Rectal smooth muscle tissue (tissue), 1 donor: ENCODE data around the gene ZNF783.
"Not testable (repeated sequence)": the region's sequence is repeated elsewhere in the genome, so short reads cannot be mapped to it uniquely, and the experiment has no call there.

ENCODE experiments used
- H3K27ac ChIP-seq: one replicate; pipeline ENCODE4 v1.7.0; 2013; ENCODE audit warnings: low read depth, low read length, inconsistent platforms
- H3K27me3 ChIP-seq: one replicate; pipeline ENCODE4 v1.7.0; 2013; ENCODE audit warnings: low read length; ENCODE audit not compliant: control insufficient read depth, insufficient read depth
- H3K36me3 ChIP-seq: one replicate; pipeline ENCODE4 v1.7.0; 2013; ENCODE audit warnings: low read length; ENCODE audit not compliant: control insufficient read depth, insufficient read depth
- H3K4me1 ChIP-seq: one replicate; pipeline ENCODE4 v1.7.0; 2013; ENCODE audit warnings: low read length; ENCODE audit not compliant: control insufficient read depth, insufficient read depth
- H3K4me3 ChIP-seq: one replicate; pipeline ENCODE4 v1.7.0; 2013; ENCODE audit warnings: low read length
- H3K9ac ChIP-seq: one replicate; pipeline ENCODE4 v1.7.0; 2013; ENCODE audit warnings: low read length

ZNF783 gene

DNA sequence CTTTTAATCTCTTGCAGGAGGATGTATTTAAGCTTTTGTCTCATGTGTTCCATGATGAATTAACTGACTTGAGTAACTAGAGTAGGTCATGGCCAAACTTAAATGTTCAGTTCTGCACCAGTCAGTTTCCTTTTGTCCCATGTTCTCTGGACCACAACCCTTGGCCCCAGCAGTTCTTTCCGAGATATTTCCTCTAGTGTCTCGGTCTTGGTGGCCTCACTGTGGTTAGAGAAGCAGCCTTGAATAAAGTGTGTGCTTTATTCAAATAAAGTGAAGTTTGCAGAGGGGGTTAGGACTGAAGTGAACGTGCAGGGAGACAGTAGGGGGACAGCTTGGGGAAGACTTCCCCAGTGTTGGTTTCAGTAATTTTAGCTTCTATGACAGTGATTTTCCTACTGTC is 13.2 kb upstream of the ZNF783 start:
- Histone ChIP-seq H3K4me3 (no peak overlapping the region), H3K27me3 (no peaks in the 10 kb centered on the region), H3K27ac (no peak overlapping the region), H3K9ac (no peak overlapping the region), H3K36me3 (peaks cover 9% of the 10 kb centered on the region), H3K4me1 (no peaks in the 10 kb centered on the region)

- not testable (repeated sequence) for H3K27me3 ChIP-seq, H3K9ac ChIP-seq, H3K4me1 ChIP-seq, H3K4me3 ChIP-seq, H3K27ac ChIP-seq
- peaks cover 18% of the 10 kb centered on the region for H3K36me3 ChIP-seq
Measured at GRCh38 chr7:149250151-149250550, 11.8 kb upstream of the ZNF783 start.

DNA sequence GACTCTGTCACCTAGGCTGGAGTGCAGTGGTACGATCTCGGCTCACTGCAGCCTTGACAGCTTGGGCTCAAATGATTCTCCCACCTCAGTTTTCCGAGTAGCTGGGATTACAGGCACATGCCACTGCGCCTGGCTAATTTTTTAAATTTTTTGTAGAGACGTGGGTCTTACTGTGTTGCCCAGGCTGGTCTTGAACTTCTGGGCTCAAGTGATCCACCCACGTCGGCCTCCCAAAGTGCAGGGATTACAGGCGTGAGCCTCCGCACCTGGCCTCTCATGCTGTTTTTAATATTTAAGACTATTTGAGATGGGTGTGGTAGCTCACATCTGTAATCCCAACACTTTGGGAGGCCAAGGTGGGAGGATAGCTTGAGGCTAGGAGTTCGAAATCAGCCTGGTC is 10.5 kb upstream of the ZNF783 start:
- not testable (repeated sequence) for H3K27ac ChIP-seq, H3K4me1 ChIP-seq, H3K27me3 ChIP-seq, H3K9ac ChIP-seq, H3K4me3 ChIP-seq
- peaks cover 23% of the 10 kb centered on the region for H3K36me3 ChIP-seq

DNA sequence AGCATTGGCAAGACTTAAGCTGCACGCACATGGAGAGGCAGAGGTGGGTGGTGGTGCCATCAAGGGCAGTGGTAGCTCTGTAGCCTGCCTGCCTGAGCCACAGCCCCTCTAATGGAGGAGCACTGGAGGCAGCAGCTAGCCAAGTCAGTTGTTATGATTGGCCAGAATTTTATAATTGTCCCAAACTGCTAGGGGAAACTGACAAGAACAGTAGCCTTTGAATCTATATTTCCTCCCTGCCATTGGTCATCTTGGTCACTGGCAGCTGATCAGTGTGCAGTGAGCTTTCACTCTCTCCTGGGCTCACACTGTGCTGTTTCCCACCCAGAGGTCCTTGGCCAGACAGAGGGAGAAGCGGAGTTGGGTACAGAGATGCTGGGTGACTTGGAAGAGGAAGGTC is 9.6 kb upstream of the ZNF783 start:
- no peaks in the 10 kb centered on the region for H3K27me3 ChIP-seq
- H3K36me3 ChIP-seq, result peaks cover 23% of the 10 kb centered on the region
- no peaks in the 10 kb centered on the region for H3K4me1 ChIP-seq
- no peak overlapping the region for H3K9ac ChIP-seq
- H3K27ac ChIP-seq, result no peak overlapping the region
- H3K4me3 ChIP-seq, result no peak overlapping the region

DNA sequence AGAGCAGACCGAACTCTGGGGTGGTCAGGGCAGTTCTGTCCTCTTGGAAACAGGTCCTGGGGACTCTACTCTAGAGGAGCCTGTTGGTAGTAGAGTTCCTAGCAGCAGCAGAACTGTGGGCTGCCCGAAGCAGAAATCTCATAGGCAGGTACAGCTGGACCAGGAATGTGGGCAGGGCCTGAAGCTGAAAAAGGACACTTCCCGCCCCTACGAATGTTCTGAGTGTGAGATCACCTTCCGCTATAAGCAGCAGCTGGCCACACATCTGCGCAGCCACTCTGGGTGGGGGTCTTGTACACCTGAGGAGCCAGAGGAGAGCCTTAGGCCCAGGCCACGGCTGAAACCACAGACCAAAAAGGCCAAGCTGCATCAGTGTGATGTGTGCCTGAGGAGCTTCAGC is 8.3 kb upstream of the ZNF783 start:
- Histone ChIP-seq H3K9ac (no peak overlapping the region), H3K4me1 (no peaks in the 10 kb centered on the region), H3K36me3 (peaks cover 23% of the 10 kb centered on the region), H3K4me3 (no peak overlapping the region), H3K27me3 (no peaks in the 10 kb centered on the region), H3K27ac (no peak overlapping the region)

GRCh38 chr7:149254181-149254858 is 7.7 kb upstream of the ZNF783 start:
- H3K27me3 ChIP-seq, result no peaks in the 10 kb centered on the region
- peaks cover 23% of the 10 kb centered on the region for H3K36me3 ChIP-seq

DNA sequence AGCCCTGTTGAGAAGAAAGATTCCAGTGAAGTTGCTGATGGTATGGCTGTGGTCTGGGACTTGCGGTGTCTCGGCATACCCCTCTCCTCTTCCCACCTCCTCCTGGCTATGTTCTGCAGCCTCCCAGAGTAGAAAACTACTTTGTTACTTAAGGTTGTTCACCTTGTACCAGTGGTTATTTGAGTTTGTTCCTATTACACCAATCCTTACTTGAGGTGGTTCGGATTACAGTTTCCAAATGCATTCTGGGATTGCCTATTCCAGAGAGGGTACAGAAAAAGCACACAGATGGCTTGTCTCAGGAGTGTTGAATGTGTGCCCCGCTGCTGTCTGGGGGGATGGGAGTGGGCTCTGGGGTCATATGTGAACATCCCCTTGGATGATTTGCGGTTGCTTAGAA is 6.8 kb upstream of the ZNF783 start:
- no peak overlapping the region for H3K9ac ChIP-seq
- H3K4me3 ChIP-seq, result no peak overlapping the region
- no peaks in the 10 kb centered on the region for H3K27me3 ChIP-seq
- H3K4me1 ChIP-seq, result no peaks in the 10 kb centered on the region
- no peak overlapping the region for H3K27ac ChIP-seq
- peaks cover 23% of the 10 kb centered on the region for H3K36me3 ChIP-seq

More at GRCh38 chr7:149254181-149254858, 7.7 kb upstream of the ZNF783 start:
- H3K27ac ChIP-seq, result no peak overlapping the region
- no peak overlapping the region for H3K4me3 ChIP-seq
- no peak overlapping the region for H3K9ac ChIP-seq
- H3K4me1 ChIP-seq, result no peaks in the 10 kb centered on the region

- Histone ChIP-seq H3K27ac (no peak overlapping the region), H3K4me3 (no peak overlapping the region), H3K27me3 (no peaks in the 10 kb centered on the region), H3K9ac (no peak overlapping the region), H3K4me1 (peaks cover 4% of the 10 kb centered on the region), H3K36me3 (peaks cover 23% of the 10 kb centered on the region)
Measured at GRCh38 chr7:149256568-149256967, 5.4 kb upstream of the ZNF783 start.

GRCh38 chr7:149257146-149257545 is 4.8 kb upstream of the ZNF783 start:
- Histone ChIP-seq H3K4me1 (peaks cover 4% of the 10 kb centered on the region), H3K4me3 (no peak overlapping the region), H3K36me3 (peaks cover 23% of the 10 kb centered on the region), H3K9ac (no peak overlapping the region), H3K27me3 (no peaks in the 10 kb centered on the region), H3K27ac (no peak overlapping the region)

DNA sequence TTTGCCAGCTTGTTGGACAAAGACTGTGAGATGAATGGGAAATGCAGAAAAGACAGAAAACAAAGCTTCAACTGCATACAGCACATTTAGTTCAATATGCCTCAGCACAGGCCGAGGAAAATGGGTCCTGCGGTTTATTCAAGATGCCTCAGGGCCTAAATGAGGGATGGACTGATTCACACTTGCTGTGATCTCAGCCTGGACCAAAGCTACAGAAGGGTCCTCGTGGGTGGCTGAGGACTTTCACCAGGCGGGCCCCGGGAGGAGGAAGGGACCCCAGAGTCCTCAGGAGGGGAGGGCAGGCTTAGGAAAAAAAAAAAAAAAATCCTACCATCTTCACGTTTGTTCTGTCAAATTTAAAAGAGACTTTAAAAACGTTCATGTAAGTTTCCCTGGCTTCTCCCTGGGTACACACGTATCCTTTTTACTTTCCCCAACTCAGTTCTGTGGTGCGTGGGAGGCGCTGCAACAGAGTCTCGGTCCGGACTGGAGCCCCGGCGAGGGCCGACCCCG is 624 bp upstream of the ZNF783 start:
- H3K27me3 ChIP-seq, result no peaks in the 10 kb centered on the region
- peaks cover 2% of the 10 kb centered on the region for H3K36me3 ChIP-seq
- H3K27ac ChIP-seq, result peak overlapping the region; percentile 63
- peak overlapping the region; percentile 74 for H3K4me3 ChIP-seq
- H3K9ac ChIP-seq, result peak overlapping the region; percentile 46
- peaks cover 4% of the 10 kb centered on the region for H3K4me1 ChIP-seq

DNA sequence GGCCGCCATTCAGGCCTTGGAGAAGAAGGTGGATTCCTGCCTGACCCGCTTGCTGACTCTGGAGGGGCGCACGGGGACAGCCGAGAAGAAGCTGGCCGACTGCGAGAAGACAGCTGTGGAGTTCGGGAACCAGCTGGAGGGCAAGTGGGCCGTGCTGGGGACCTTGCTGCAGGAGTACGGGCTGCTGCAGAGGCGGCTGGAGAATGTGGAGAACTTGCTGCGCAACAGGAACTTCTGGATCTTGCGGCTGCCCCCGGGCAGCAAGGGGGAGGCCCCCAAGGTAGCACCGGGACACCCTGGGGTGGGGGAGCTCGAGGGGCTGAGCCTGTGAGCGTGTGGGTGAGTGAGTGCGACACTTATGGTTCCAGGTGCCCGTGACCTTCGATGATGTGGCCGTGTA is 4.5 kb downstream of the ZNF783 start:
- Histone ChIP-seq H3K4me3 (no peak overlapping the region), H3K27ac (no peak overlapping the region), H3K4me1 (peaks cover 1% of the 10 kb centered on the region), H3K36me3 (peaks cover 13% of the 10 kb centered on the region), H3K9ac (no peak overlapping the region), H3K27me3 (no peaks in the 10 kb centered on the region)

- H3K27ac ChIP-seq, result no peak overlapping the region
- H3K4me1 ChIP-seq, result no peaks in the 10 kb centered on the region
- no peak overlapping the region for H3K9ac ChIP-seq
- H3K36me3 ChIP-seq, result peaks cover 13% of the 10 kb centered on the region
- no peak overlapping the region for H3K4me3 ChIP-seq
- H3K27me3 ChIP-seq, result no peaks in the 10 kb centered on the region
Measured at GRCh38 chr7:149267733-149268132, 5.7 kb downstream of the ZNF783 start.

- H3K27me3 ChIP-seq, H3K27ac ChIP-seq, H3K4me1 ChIP-seq, H3K36me3 ChIP-seq, H3K4me3 ChIP-seq, H3K9ac ChIP-seq: not testable (repeated sequence)
Measured at GRCh38 chr7:149274424-149274823, 12.4 kb downstream of the ZNF783 start.
